T follicular helper cell (primary cell): ENCODE data around the gene TRNAU1AP.
"Not testable (repeated sequence)": the region's sequence is repeated elsewhere in the genome, so short reads cannot be mapped to it uniquely, and the experiment has no call there.

ENCODE experiments used
- DNase-seq: peaks from one replicate; pipeline ENCODE4 v3.0.0-alpha.2; 2020; ENCODE audit warnings: low read depth

The TRNAU1AP gene

DNA sequence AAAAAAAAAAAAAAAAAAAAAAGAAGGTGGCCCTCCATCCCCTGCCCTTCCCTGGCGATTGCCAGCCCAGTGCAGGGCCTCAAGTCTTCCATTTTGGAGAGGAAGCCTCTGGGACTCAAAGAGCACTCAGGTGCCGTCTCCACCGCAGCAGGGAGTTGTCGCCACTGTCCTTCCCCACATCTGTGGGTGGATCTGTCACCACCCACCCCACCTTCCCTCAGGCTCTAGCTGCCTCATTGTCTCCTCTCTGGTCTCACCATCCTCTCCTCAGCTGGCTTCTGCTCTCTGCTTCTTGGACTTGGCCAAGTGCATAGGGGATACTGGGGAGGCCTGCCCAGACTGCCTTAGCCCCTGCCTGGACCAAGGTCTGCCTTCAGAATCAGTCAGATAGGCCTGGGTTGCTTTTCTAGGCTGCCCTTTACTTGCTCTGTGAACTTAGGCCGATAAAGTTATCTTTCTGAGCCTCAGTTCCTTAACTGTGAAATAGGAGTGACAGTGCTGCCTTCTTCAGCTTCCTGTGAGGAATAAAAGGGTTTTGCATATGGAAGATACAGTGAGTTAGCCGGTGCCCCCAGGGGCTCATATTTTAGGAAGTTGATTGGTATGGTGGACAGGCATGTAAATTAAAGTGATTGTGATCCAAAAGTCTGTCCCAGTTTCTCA lies 31.3 kb upstream of the TRNAU1AP start:
- no peak for DNase-seq

GRCh38 chr1:28522537-28522936 lies 30.3 kb upstream of the TRNAU1AP start:
- DNase-seq = not testable (repeated sequence)

DNA sequence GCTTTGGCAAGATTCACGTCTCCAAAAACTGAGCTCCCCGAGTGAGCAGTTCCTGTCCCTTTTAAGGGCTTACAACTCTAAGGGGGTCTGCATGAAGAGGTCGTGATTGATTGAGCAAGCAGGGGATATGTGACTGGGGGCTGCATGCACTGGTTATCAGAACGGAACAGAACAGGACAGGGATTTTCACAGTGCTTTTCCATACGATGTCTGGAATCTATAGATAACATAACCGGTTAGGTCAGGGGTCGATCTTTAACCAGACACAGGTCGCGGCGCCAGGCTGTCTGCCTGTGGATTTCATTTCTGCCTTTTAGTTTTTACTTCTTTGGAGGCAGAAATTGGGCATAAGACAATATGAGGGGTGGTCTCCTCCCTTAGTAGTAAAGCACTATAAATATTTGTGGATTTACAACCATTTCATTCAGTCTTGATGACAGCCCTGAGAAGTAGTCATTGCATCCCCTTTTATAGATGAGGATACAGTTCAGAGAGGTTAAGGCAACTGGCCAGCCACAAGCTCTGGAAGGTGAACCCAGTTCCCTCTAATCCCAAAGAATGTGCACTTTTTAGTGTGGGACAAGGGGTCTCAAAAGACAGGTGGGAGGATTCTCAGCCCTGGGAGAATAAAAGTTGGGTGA lies 27.8 kb upstream of the TRNAU1AP start:
- DNase-seq = not testable (repeated sequence)

DNA sequence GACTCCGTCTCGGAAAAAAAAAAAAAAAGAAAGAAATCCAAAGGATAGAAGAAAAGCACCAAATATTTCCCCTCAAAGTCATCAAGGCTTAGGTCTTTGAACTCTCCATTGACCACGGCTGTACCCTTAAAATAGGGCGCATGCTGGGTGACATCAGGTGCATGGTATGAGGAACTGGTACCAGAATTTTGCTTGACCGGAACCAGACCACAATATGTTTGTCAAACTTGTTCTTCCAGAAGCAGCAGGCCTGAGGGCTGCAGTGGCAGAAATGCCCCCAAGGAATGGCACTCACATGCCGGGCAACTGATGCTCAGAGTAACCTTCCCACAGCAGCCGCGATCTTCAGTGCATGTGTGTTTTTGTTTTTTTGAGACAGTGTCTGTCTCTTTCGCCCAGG lies 26.0 kb upstream of the TRNAU1AP start:
- no peak for DNase-seq

DNA sequence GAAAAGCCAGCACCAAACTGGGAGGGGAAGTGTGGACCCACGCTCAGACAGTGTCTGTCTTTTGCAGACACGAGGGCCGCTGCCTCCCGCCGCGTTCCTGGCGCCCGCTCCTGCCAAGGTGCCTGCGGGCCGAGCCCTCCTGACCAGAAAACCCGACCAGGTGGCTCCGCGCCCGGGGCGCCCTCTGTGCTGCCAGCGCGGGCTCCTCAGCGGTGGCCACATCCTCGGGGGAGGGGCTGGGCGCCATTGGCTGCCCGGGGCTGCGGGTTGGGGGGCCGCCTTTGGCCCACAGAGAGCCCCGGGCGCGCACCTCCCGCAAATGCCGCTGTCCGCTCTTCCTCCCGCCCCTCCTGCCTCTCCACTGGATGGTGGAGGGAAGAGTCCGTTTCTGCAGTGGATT lies 22.4 kb upstream of the TRNAU1AP start:
- DNase-seq = no peak

GRCh38 chr1:28534671-28535070 lies 18.2 kb upstream of the TRNAU1AP start:
- no peak for DNase-seq

DNA sequence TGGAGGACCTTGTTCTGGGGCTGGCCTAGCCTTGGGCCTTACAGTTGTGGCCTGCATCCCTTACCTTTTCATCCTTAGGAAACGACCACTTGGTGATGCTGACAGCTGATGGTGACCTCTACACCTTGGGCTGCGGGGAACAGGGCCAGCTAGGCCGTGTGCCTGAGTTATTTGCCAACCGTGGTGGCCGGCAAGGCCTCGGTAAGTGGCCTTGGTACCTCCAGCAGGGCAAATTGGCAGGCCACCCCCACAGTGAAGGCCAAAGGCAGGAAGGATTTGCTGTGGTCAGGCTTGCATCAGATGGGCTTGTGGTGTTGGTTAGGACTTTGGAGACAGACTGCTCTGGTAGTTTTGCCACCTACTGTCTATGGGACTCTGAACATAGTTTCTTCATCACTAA lies 17.7 kb upstream of the TRNAU1AP start:
- no peak for DNase-seq

DNA sequence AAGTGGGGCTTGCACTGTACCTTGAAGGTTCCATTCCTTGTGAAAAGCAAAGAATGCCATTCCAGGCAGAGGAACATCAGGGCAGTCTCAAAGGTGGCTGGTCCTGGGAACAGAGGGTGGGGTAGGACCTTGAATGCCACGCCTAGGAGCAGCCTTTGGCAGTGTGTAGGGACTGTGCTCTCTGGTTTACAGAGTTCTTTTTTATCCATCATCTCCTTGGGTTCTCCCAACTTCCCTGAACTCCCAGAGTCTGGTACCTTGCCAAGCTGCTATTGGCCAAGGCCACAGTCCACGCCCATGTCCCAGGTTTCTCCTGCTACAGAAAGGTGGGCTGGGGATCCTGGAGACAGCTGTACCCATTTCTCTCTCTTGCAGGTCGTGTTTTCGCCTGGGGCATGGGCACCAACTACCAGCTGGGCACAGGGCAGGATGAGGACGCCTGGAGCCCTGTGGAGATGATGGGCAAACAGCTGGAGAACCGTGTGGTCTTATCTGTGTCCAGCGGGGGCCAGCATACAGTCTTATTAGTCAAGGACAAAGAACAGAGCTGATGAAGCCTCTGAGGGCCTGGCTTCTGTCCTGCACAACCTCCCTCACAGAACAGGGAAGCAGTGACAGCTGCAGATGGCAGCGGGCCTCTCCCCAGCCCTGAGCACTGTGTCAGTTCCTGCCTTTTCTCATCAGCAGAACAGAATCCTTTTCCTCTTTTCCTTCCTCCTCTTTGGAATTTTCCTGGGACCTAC lies 15.3 kb upstream of the TRNAU1AP start:
- DNase-seq = no peak

GRCh38 chr1:28538286-28538685 lies 14.6 kb upstream of the TRNAU1AP start:
- no peak for DNase-seq

GRCh38 chr1:28540651-28541050 lies 12.2 kb upstream of the TRNAU1AP start:
- DNase-seq = no peak

DNA sequence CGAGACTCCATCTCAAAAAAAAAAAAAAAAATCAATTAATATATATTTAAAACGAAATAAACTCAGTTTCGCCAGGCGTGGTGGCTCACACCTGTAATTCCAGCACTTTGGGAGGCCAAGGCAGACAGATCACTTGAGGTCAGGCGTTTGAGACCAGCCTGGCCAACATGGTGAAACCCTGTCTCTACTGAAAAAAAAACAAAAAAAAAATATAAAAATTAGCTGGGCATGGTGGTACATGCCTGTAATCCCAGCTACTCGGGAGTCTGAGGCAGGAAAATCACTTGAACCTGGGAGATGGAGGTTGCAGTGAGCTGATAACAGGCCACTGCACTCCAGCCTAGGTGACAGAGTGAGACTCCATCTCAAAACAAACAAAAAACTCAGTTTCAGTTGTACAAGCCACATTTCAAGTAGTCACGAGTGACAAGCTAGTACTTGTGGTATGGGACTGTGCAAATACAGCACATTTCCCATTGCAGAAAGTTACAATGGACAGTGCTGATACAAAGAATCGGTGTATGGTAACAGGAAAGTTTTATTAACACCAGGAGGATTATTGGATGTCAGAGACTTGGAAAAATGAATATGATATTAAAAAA lies 11.4 kb upstream of the TRNAU1AP start:
- not testable (repeated sequence) for DNase-seq

- DNase-seq = no peak
Observed at GRCh38 chr1:28545246-28545628, 7.6 kb upstream of the TRNAU1AP start.

DNA sequence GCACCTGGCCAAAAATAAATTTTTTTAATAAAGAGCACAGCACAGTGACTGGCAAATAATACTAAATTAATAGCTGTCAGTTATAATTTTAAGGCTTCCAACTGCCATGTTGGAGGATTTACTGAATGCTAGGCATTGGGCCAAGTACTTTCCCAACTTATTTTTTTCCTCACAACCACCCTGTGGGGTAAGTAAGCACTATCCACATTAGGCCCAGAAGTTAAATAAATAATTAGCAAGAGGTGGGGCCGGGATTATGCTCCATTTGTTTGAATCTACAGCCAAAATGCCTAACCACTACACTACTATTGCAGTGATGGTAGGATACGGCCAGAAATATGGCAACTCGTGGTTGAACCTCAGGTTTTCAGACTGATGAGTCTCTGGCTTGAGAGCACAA lies 4.6 kb upstream of the TRNAU1AP start:
- DNase-seq = no peak

- no peak for DNase-seq
Observed at GRCh38 chr1:28551381-28551780, 1.5 kb upstream of the TRNAU1AP start.

- no peak for DNase-seq
Observed at GRCh38 chr1:28560886-28561285, 8.0 kb downstream of the TRNAU1AP start.

GRCh38 chr1:28564310-28564709 lies 11.4 kb downstream of the TRNAU1AP start:
- DNase-seq = no peak

DNA sequence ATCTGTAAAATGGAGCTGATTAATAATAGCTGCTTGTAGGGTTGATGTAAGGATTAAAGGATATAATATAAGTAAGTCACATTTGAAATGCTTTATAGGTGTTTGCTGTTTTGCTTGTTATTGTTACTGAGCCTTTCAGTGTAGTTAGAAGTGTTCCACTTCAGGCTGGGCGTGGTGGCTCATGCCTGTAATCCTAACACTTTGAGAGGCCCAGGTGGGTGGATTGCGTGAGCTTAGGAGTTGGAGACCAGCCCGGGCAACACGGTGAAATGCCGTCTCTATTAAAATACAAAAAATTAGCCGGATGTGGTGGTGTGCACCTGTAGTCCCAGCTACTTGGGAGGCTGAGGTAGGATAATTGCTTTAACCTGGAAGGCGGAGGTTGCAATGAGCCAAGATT lies 12.2 kb downstream of the TRNAU1AP start:
- no peak for DNase-seq

DNA sequence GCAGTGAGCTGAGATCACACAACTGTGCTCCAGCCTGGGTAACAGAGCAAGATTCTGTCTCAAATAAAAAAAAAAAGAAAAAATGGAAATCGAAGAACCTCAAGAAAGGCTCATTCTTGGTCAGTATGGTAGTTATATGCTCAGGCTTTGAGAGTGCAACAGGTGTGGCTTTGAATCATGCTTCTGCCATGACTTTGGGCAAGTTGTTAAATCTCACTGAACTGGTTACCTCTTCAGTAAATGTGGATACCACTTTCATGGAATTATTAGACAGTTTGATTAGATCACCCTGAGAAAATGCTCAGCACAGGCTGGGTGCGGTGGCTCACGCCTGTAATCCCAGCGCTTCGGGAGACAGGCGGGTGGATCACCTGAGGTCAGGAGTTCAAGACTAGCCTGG lies 12.8 kb downstream of the TRNAU1AP start:
- DNase-seq = no peak

DNA sequence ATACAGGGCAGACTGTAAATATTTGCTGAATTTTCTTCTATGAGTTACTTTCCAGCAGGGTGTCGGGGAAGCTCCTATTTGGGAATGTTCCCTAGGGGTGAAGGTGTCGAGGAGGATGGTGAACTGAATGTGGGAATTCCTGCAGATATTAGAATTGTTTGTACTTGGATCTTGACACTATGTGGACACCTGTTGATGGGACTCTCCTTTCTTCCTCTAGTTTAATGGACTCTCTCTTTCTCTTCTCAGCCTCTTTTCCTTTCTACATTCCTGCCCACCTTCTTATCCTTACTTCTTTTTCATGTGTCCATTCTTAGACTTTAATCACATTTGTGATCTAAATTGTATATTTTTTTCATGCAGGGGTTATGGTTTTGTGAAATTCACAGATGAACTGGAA lies 14.0 kb downstream of the TRNAU1AP start:
- DNase-seq = no peak

- no peak for DNase-seq
Observed at GRCh38 chr1:28571911-28572310, 19.0 kb downstream of the TRNAU1AP start.

DNA sequence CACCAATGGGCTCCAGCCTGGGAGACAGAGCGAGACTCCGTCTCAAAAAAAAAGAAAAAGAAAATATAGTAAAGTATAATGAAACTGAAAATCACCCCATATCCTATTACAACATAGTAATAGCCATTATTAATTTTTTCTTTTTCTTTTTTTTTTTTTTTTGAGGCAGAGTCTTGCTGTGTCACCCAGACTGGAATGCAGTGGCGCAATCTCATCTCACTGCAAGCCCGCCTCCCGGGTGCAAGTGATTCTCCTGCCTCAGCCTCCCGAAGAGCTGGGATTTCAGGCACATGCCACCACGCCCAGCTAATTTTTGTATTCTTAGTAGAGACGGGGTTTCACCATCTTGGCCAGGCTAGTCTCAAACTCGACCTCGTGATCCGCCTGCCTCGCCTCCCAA lies 20.0 kb downstream of the TRNAU1AP start:
- not testable (repeated sequence) for DNase-seq

- DNase-seq = no peak
Observed at GRCh38 chr1:28573564-28573963, 20.7 kb downstream of the TRNAU1AP start.
